Ishikawa (cell line): ENCODE data around the gene RASA3.

Experiments used
- CEBPB ChIP-seq: IDR thresholded peaks from 2 replicates; pipeline ENCODE4 v1.6.1; 2012
- CREB1 ChIP-seq: IDR thresholded peaks from 2 replicates; pipeline ENCODE4 v1.6.1; 2012; ENCODE audit warnings: low read depth
- EGR1 ChIP-seq: IDR thresholded peaks from 2 replicates; pipeline ENCODE4 v1.6.1; 2012
- EP300 ChIP-seq: IDR thresholded peaks from 2 replicates; pipeline ENCODE4 v1.6.1; 2012; ENCODE audit warnings: borderline replicate concordance
- FOXM1 ChIP-seq: IDR thresholded peaks from 2 replicates; pipeline ENCODE4 v1.6.1; 2012; ENCODE audit warnings: low read depth, borderline replicate concordance
- MAX ChIP-seq: IDR thresholded peaks from 2 replicates; pipeline ENCODE4 v1.6.1; 2012
- NFIC ChIP-seq: IDR thresholded peaks from 2 replicates; pipeline ENCODE4 v1.6.1; 2012
- RAD21 ChIP-seq: IDR thresholded peaks from 2 replicates; pipeline ENCODE4 v1.6.1; 2012; ENCODE audit warnings: low read depth
- REST ChIP-seq: IDR thresholded peaks from 2 replicates; pipeline ENCODE4 v1.6.1; 2012; ENCODE audit warnings: low read depth, mild to moderate bottlenecking
- TAF1 ChIP-seq: IDR thresholded peaks from 2 replicates; pipeline ENCODE4 v1.6.1; 2012; ENCODE audit warnings: low read depth, mild to moderate bottlenecking
- TCF12 ChIP-seq: IDR thresholded peaks from 2 replicates; pipeline ENCODE4 v1.6.1; 2012; ENCODE audit warnings: low read depth
- TEAD4 ChIP-seq: IDR thresholded peaks from 2 replicates; pipeline ENCODE4 v1.6.1; 2012
- USF1 ChIP-seq: IDR thresholded peaks from 2 replicates; pipeline ENCODE4 v1.6.1; 2012
- YY1 ChIP-seq: IDR thresholded peaks from 2 replicates; pipeline ENCODE4 v1.6.1; 2012; ENCODE audit warnings: low read depth
- ZBTB7A ChIP-seq: IDR thresholded peaks from 2 replicates; pipeline ENCODE4 v1.6.1; 2012; ENCODE audit warnings: low read depth

RASA3 gene

GRCh38 chr13:114064450-114065140 lies 67.8 kb downstream of the RASA3 start:
- TF ChIP-seq TAF1 (no peak), REST (no peak), FOXM1 (no peak), MAX (no peak), TEAD4 (no peak), TCF12 (no peak), CEBPB (no peak), CREB1 (no peak), ZBTB7A (no peak)

- no peak for TF ChIP-seq EP300
- no peak for TF ChIP-seq RAD21
- TF ChIP-seq USF1, result no peak
- TF ChIP-seq TAF1, result no peak
- TF ChIP-seq TCF12, result no peak
- no peak for TF ChIP-seq CREB1
- TF ChIP-seq MAX, result no peak
- no peak for TF ChIP-seq EGR1
- TF ChIP-seq REST, result no peak
- no peak for TF ChIP-seq ZBTB7A
- no peak for TF ChIP-seq CEBPB
- no peak for TF ChIP-seq NFIC
- TF ChIP-seq FOXM1, result no peak
- no peak for TF ChIP-seq YY1
- TF ChIP-seq TEAD4, result no peak
These were observed 68.6 kb downstream of the RASA3 start for GRCh38 chr13:114063545-114064449.

GRCh38 chr13:114062754-114063153 lies 69.7 kb downstream of the RASA3 start:
- TF ChIP-seq EP300, result no peak

GRCh38 chr13:114062341-114062740 lies 70.1 kb downstream of the RASA3 start:
- no peak for TF ChIP-seq RAD21
- no peak for TF ChIP-seq CREB1
- TF ChIP-seq MAX, result no peak
- TF ChIP-seq NFIC, result no peak
- no peak for TF ChIP-seq ZBTB7A
- TF ChIP-seq USF1, result no peak
- no peak for TF ChIP-seq EGR1
- TF ChIP-seq REST, result no peak
- no peak for TF ChIP-seq YY1
- no peak for TF ChIP-seq TCF12
